ENCODE measurements around the gene IFITM1.

- no peak for TF ChIP-seq CTCF (IDR thresholded peaks at IDR 0.05)
- TF ChIP-seq POLR2A (IDR thresholded peaks at IDR 0.05): no peak
Measured at GRCh38 chr11:284105-285020, 29.5 kb upstream of the IFITM1 start.
